Hematopoietic multipotent progenitor cell treated with erythropoietin and hydrocortisone succinate and interleukin-3 and kit ligand, for 8 days (in vitro differentiated cells): ENCODE measurements around the gene CTDSPL.
"Not testable (repeated sequence)": the region's sequence is repeated elsewhere in the genome, so short reads cannot be mapped to it uniquely, and the experiment has no call there.

Source experiments
- DNase-seq: peaks from one replicate; pipeline ENCODE4 v3.0.0-alpha.2; 2015

CTDSPL gene

DNA sequence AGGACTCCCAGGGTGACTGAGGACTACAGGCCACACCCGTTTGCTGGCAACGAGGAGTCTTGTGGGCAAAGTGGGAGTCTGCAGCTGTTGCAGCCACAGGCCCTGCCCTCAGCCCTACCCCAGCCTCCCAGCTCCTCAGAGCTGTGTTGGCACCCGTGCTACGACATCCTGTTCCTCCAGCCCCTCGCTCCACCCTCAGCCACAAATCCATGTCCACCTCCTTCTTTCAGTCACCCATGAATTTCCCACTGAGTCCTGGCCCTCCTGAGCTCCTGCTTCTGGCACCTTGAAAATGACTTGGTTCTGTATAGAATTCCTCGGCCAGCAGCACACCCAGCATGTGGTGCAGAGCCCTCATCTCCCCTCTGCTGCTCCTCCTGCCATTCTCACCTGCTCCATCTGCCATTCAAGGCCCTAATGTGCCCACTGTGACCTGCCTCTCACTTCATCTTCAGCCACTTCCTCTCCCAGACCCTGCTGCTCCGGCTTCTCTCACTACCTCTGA, 108.0 kb downstream of the CTDSPL start:
- peak; percentile 63 for DNase-seq

DNA sequence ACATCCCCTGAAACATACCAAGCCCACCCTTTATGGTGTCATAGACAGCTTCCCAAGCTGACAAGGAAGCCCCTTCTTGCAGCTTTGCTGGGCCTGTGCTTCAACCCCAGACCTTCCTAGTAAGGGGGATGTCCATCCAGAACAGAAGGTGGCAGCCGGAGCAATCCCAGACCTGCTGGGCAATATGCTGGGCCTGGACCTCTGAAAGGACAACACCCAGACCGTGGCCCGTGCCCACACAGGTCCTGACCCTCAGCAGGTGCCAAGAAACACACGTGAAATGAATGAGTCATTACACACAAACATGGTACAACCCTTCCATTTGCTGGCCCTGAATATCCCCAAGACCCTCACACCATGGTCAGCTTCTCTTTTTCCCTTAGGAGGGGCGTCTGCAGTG, 109.1 kb downstream of the CTDSPL start:
- no peak for DNase-seq

DNA sequence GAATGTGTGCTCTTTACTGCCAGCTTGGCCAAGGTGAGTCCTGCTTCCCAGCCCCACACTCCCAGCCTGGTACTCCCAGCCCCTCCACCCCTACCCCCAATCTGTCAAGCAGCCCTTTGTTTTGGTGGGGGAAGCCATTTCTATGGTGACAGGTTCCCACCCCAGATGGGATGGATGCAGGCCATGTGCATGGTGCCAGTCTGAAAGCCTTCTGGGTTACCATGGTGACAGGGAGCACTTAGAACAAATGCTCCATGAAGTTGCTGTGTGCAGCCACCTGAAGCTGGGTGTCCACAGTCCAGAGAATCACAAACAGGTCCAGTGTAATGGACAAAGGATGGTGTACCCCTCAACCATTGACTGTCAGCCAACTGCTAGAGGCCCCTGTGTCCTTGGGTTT, 109.8 kb downstream of the CTDSPL start:
- no peak for DNase-seq

DNA sequence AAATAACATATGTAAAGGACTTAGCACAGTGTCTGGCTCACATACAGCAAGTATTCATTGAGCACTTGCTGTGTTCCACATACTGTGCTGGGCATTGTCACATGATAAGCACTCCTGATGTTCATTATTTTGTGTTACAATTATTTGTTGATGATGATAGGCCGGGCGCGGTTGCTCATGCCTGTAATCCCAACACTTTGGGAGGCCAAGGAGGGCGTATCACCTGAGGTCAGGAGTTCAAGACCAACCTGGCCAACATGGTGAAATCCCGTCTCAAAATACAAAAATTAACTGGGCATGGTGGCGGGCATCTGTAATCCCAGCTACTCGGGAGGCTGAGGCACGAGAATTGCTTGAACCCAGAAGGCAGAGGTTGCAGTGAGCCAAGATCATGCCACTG, 110.4 kb downstream of the CTDSPL start:
- DNase-seq, result not testable (repeated sequence)

DNA sequence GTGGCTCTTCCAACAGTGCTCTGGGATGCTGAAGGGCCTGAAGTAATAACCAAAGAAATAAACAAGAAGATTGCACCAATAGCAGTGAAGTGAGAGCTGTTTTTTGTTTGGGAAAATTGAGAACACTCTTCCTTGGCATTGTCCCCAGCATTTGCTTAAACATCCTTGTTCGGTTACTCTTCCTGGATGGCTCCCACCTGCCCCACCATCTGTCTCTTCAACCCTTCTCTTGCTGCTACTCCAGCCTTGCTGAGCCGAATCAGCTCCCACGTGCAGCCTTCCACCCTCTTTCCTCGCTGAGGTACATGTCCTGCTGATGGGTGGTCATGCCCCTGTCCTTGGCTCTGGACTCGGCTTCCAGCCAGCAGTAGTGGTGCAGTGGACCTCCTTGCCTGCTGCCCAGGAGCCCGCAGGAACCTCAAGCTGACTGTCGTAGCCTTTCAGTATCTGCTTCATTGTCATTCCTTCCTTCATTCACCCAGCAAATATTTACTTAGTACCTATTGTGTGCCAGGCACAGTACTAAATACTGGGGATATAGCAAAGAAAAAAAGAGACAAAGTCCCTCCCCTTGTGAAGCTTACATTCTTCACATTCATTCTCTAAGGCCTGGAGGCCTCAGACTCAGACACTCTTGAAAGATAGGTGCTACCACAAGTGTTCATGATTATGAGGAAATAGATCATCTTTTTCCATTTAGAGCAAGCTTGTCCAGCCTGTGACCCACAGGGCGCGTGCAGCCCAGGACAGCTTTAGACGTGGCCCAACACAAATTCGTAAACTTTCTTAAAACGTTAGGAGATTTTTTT, 111.8 kb downstream of the CTDSPL start:
- DNase-seq, result no peak

DNA sequence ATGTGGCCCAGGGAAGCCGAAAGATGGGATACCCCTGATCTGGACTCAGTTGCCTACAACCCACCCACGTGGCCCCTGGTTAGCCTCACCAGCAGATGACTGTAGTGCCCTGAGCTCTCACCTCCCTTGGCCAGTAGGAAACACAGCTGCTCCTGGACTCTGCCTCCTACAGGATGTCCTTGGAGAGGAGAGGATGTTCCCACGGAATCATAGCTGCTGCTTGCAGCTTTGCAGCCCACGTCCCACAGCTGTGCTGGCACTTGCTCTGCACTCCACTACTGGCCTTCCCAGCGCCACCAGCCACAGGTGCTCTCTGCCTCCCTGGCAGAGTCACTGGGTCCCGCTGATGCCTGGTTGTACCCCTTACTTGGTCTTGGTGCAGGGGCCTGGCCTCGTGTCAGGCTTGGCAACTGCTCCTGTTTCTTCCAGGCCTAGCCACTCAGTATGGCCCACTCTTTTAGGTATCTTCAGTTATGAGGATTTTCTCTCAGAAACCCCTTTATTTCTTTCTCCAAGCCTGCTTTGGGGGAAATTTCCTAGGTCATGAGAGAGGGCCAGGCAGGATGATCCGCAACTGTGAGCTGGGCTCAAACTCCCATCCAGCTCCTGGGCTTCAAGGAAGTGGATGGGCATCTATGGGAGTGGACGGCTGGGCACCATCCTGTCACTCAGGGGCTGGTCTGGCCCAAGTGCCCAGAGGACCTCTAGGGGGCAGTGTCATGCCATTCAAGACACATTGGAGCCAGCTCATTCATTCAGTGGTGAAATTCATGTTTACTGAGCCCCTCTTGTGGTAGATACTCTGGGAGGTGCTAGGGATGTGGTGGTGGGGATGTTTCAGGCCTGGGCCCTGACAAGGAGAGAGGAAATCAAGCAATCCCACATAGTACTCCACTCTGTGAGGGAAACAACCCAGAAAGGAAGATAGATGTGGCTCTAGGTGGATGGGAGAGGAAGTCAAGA, 112.7 kb downstream of the CTDSPL start:
- peak; percentile 77 for DNase-seq

DNA sequence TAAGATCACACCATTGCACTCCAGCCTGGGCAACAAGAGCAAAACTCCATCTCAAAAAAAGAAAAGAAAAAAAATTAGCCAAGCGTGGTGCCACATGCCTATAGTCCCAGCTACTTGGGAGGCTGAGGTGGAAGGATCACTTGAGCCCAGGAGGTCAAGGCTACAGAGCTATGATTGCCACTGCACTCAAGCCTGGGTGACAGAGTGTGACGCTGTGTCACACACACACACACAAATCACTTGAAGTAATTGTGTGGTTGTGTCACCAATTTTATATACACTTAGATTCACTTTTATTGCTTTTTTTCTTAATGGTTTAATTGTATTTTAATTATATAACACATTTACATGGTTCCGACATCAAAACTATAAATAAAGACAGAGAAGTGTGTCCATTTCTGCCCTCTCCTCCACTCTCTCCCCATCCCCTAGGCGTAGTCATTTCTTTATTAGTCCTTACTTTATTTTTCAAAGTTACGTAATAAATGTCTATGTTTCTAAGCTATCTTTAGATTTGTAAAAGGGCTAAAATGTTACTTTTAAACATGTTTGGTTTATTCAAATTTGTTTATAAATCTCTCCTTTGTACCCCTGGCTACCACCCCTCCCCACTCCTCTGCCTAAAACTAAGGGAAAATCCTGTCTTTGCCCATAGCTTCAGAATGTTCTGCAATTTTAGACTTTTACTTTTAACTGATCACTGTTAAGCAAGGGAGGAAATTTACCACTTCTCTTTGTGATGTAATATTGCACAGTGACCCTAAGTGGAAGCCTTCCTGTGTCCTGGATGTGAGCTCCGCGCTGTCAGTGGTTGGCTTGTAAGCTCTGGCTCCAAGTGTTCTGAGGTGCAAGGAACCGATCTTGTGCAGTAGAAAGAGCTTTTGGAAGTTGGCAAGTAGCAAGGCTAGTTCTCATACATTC, 118.1 kb downstream of the CTDSPL start:
- DNase-seq, result no peak

DNA sequence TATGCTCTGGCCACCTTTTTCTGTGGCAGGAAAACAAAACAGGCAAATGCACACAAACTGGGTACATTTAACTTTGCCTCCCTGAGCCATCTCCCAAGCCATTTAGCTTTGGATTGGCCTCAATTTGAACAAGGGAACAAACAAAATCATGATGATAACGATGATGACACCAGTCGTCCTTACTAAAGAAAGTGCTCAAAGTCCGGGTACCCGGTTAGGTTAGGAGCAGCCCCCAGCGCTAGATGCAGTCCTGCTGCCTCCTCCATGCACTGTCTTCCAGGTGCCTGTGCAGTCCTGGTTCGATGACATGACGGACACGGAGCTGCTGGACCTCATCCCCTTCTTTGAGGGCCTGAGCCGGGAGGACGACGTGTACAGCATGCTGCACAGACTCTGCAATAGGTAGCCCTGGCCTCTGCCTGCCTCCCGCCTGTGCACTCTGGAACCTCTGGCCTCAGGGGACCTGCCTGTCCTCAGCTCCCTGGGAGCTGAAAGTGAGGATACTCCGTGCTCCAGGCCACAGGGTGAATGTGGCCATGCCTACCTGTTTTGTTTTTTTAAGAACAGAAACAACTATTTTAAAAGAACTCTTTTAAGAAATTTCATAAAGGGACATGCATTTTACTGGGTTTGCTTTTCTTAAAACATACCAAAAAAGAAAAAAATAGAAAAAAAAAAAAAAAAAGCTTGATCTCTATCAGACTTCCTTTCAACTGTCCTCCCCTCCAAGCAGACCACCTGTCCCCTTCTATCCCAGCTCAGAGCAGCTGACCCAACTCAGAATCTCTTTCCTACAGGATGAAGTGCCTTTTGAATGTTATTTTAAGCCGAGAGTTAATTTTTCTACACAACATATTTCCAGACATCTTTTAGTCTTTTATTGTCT, 119.0 kb downstream of the CTDSPL start:
- no peak for DNase-seq

DNA sequence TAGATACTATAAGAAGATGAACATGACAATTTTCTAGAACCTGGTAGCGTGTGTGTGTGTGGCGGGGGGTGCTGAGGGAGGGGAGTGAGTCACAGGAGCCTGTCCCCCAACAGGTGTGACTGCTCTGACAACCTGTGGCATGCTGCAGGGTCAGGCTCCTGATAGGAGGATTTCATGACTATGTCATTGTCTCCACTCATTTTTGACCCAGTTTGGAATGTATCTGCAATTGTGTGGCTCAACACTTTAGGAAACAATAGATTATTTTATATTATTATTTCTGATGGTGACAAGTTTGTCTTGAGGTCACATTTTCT, 119.6 kb downstream of the CTDSPL start:
- DNase-seq, result no peak

DNA sequence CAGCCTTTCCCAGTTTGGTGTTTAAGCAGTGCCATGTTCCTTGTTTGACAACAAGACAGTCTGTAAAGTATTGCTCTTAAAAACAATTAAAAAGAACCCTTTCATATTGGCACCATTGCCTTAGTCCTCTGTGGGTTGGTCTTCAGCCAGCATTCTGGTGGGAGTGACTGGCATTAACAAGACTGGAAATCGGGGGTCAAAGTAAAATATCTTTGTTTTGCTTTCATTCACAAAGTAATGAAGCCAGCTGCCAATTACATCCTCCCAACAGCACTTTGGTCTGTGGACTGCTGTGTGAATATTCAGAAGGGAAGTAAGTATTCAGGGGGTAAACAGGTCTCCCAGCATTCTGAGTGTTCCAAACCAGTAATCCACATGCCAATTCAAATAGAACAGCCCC, 120.7 kb downstream of the CTDSPL start:
- DNase-seq, result no peak

DNA sequence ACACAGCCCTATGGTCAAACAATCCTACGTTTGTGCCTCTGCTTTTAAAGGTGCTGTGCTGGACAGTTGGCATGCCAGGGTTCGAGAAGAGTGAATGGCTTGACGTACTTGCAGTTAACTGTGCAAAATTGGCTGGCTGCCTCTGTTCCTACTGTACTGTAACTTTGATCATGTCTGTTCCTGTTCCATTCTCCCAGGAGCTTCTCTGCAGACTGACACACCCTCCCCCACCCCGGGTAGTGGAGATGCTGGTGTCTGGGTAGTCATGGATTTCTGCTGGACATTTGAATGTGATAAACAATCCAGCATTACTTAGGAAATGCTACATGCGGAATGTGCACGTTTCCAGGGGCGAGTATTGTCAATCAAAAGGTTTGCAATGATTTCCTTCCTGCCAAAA, 122.4 kb downstream of the CTDSPL start:
- DNase-seq, result no peak

DNA sequence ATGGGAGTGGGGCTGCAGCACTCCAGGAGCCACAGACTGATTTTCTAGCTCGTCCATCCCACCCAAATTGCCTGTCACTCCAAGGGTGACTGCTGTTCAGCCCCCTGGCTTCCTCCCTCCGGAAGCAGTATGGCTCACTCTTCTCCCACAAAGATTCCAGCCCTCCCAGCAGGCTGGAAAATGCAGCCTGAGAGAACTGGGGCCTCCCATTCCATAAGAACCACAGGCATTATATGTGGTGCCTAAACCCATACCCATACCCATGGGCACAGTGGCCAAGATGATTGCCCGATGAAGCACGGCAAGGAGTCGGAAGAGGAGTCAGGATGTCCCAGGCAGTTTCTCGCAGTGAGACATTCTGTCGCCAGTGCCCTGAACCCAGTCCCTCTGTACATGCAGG, 122.9 kb downstream of the CTDSPL start:
- DNase-seq, result no peak

DNA sequence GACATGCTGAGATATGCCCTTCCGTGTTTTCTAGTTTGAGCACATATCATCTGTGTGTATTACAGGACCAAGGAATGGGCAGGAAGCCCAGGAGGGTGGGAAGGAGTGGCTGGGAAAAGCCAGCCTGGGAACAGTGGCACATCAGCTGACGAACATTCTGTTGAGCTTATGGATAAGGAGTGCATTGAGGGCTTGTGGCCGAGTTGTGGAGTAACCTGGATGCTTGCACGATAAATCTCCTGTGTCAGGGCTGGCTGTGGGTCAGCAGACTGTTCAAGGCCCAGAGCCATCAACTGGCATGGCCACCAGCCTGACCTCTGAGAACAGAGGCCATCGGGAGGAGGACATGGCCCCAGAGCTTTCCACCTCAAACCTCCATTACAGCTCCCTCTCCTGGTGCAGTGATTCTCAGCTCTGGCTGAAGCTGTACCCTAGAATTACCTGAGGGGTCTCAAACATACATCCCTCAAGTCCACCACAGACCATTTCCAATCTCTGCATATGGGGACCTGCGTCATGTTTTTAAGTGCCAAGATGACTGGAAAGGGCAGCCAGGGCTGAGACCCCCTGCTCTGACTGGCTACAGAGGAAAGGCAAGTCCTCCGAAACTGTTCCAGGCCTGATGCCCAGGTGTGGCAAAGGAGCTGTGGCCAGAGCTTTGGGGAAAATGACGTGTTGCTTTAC, 124.1 kb downstream of the CTDSPL start:
- DNase-seq, result no peak

DNA sequence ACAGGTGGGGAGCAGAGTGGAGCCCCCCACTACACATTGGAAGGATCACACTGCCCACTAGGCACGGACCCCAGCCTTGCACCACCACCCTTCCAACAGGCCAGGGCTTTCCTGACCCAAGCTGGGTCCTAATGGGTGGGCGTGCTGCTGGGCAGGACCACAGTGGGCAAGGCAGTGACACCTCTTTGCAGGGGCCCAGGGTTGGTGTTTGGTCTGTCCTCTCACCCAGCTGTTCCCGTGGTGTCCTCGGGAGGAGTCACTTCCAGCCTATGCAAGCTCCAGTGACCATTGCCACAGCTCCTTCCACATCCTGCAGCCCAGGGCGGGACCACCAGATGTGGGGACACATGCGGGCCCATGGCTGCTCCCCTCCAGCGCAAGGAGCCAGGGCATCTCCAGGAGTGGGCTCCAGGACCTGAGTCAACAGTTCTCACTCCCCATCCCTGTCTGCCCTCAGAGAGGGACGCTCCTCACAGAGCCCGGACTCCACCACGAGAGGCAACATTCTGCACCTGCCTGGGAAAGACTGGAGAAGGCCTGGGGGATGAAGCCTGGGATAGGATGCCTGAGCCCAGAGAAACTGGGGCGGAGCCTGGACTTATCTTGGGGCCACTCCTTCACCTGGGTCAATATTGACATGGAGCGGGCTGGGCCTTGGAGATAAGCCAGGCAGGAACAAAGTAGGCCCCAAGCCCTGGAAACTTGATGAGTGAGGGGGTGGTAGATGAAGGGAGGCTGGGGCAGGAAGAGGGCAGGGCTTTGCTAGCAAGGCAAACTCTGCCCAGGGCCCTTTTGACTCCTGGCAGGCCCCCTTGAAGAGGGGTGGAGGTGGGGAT, 125.0 kb downstream of the CTDSPL start:
- peak; percentile 62 for DNase-seq

DNA sequence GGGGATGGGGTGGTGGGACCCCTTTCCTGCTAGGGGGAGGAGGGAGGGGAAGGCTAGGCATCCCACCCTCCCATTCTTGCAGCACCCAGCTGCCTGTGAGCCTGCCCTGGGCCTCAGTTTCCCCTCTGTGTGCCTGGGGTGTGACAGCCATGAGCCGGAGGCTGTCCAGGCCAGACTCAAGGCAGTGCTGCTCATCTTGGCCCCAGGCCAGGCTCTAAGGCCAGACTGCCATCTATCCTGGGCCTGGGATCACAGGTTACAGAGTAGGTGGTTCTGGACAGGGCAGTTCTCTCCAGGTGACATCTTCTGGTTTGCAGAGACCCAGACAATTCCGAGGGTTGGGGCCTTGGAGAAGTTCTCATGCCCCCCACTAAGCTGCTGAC, 125.6 kb downstream of the CTDSPL start:
- no peak for DNase-seq

DNA sequence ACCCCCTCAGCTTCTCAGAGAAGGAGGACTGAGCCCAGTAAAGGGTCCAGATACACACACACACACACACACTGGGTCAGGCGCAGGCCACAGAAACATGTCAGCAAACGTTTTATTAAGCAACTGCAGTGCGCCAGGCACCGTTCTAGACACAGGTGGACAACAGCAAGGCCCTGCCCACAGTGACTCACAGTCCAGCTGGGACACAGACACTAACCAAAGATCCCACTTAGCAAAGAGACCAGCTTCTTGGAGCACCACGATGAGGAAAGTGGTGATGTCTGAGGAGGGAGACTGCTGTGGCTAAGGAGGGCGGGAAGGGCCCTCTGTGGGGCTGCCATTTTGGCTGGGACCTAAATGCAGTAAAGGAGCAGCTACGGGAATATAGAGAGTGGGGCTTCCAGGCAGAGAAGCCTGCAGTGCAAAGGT, 126.1 kb downstream of the CTDSPL start:
- DNase-seq, result no peak

DNA sequence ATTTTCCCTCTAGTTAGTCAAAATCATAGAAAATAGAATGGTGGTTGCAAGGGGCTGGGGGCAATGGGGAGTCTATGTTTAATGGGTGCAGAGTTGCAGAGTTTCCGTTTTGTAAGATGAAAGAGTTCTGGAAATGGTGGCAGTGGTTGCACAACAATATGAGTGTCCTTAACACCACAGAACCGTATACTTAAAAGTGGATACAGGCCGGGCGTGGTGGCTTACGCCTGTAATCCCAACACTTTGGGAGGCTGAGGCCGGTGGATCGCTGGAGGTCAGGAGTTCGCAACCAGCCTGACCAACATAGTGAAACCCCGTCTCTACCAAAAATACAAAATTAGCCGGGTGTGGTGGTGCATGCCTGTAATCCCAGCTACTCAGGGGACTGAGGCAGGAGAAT, 126.7 kb downstream of the CTDSPL start:
- DNase-seq, result not testable (repeated sequence)

DNA sequence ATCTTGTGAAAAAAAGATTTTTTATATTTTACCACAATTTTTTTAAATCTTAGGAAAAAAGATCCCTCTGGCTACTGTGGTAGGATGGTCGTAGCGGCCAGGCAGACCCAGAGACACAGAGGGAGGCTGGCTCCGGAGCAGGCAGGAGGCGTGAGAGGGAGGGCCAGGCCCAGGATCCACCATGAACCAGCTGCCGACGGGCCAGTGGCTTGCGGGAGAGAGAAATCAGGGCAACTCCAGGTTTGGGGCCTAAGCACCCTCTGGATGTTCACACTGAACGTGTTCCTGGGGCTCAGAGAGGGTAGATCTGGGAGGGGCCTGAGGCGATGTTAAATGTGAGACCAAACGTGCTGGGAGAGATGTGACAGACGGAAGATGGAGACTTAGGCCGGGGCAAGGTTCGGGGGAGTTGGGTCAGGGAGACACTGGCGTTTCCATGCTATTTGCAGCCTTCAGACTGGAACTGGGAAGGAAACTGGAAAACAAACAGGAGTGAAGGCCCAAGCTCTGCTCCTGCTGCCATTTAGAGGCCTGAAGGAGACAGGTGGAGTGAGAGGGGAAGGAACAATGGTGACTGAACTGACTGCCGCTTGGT, 127.3 kb downstream of the CTDSPL start:
- DNase-seq, result no peak

DNA sequence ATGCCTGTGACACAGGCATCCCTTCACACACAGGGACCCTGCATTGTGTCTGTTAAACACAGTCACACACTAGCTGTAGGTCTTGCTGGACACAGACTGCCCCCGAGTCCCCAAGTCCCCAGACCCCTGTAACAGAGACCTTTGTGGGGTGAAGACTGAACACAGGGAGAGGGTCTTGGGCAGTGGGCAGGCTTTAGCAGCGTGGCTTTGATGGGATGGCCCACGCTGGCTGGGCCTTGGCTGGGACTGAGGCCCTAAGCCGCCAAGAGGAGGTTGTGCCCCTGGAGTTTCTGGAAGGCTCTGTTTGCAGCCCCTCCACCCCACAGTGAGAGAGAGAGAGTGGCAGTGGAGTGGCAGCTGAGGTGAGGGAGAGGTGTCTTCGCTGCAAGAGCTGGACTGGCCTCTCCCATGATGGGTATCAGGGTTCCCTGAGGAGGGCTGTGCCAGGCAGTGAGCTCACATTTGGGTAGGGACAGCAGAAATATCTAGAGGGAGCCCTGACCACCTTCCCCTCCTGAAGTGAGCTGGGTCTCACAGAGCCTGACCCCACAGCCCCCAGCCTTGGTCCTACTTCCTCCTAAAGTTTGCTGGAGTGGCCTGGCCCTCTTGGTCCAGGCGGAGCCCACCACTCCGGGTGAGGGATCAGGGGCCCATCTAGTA, 128.3 kb downstream of the CTDSPL start:
- no peak for DNase-seq
